ENCODE data around the gene ZNF343.
"Not testable (repeated sequence)": the region's sequence is repeated elsewhere in the genome, so short reads cannot be mapped to it uniquely, and the experiment has no call there.

Gene ZNF343

GRCh38 chr20:2521369-2522305 is 12.9 kb upstream of the ZNF343 start:
- DNase-seq: no peak

- DNase-seq: no peak
These were observed 11.9 kb upstream of the ZNF343 start for GRCh38 chr20:2520617-2521016.

GRCh38 chr20:2519115-2519809 is 10.5 kb upstream of the ZNF343 start:
- DNase-seq: no peak

- DNase-seq: no peak
These were observed 9.8 kb upstream of the ZNF343 start for GRCh38 chr20:2518558-2518957.

GRCh38 chr20:2518096-2518495 is 9.4 kb upstream of the ZNF343 start:
- no peak for DNase-seq

- DNase-seq: no peak
These were observed 7.7 kb upstream of the ZNF343 start for GRCh38 chr20:2516399-2516798.

GRCh38 chr20:2515203-2515602 is 6.5 kb upstream of the ZNF343 start:
- no peak for DNase-seq

- DNase-seq: no peak
These were observed 1.1 kb upstream of the ZNF343 start for GRCh38 chr20:2509794-2510193.

- DNase-seq: no peak
These were observed 710 bp upstream of the ZNF343 start for GRCh38 chr20:2509468-2509781.

- no peak for DNase-seq
These were observed 662 bp downstream of the ZNF343 start for GRCh38 chr20:2507875-2508630.

- no peak for DNase-seq
These were observed 1.3 kb downstream of the ZNF343 start for GRCh38 chr20:2507464-2507863.

GRCh38 chr20:2506426-2506825 is 2.3 kb downstream of the ZNF343 start:
- DNase-seq: not testable (repeated sequence)

- DNase-seq: not testable (repeated sequence)
These were observed 3.9 kb downstream of the ZNF343 start for GRCh38 chr20:2504803-2505202.

- not testable (repeated sequence) for DNase-seq
These were observed 5.8 kb downstream of the ZNF343 start for GRCh38 chr20:2502808-2503384.

- no peak for DNase-seq
These were observed 23.1 kb downstream of the ZNF343 start for GRCh38 chr20:2485661-2486060.

GRCh38 chr20:2485080-2485479 is 23.6 kb downstream of the ZNF343 start:
- DNase-seq: no peak

GRCh38 chr20:2483504-2483903 is 25.2 kb downstream of the ZNF343 start:
- no peak for DNase-seq

- no peak for DNase-seq
These were observed 28.3 kb downstream of the ZNF343 start for GRCh38 chr20:2480381-2480780.

GRCh38 chr20:2476742-2477615 is 31.7 kb downstream of the ZNF343 start:
- DNase-seq: no peak

GRCh38 chr20:2475850-2476741 is 32.6 kb downstream of the ZNF343 start:
- no peak for DNase-seq

GRCh38 chr20:2473516-2473915 is 35.2 kb downstream of the ZNF343 start:
- no peak for DNase-seq
